WERI-Rb-1 (cell line): ENCODE measurements around the gene SEMA3C.

Experiments used
- DNase-seq: peaks from one replicate; pipeline ENCODE4 v3.0.0-alpha.2; 2020
- H3K27ac ChIP-seq: fragments of 250-450 bp; sonication (Bioruptor Pico); 2 replicates; pipeline ENCODE4 v1.5.1; 2020; ENCODE audit warnings: mild to moderate bottlenecking, moderate library complexity
- H3K27me3 ChIP-seq: fragments of 250-450 bp; sonication (Bioruptor Pico); 2 replicates; pipeline ENCODE4 v1.5.1; 2021; ENCODE audit warnings: mild to moderate bottlenecking, low read depth, moderate library complexity; ENCODE audit not compliant: insufficient read depth, severe bottlenecking
- H3K36me3 ChIP-seq: fragments of 250-450 bp; sonication (Bioruptor Pico); 2 replicates; pipeline ENCODE4 v1.5.1; 2020; ENCODE audit warnings: mild to moderate bottlenecking, moderate library complexity
- H3K4me3 ChIP-seq: 2 replicates; pipeline ENCODE4 v1.5.1; 2011; ENCODE audit warnings: low read depth, mild to moderate bottlenecking, control low read depth, low read length
- H3K9me3 ChIP-seq: fragments of 250-450 bp; sonication (Bioruptor Pico); 2 replicates; pipeline ENCODE4 v1.5.1; 2021; ENCODE audit warnings: mild to moderate bottlenecking, moderate library complexity; ENCODE audit not compliant: severe bottlenecking
- TF ChIP-seq, protein P1 (sequence below): IDR thresholded peaks from 2 replicates; pipeline ENCODE4 v1.5.1; 2011; ENCODE audit warnings: low read depth, mild to moderate bottlenecking, control low read depth, inconsistent platforms, low read length

Gene SEMA3C

DNA sequence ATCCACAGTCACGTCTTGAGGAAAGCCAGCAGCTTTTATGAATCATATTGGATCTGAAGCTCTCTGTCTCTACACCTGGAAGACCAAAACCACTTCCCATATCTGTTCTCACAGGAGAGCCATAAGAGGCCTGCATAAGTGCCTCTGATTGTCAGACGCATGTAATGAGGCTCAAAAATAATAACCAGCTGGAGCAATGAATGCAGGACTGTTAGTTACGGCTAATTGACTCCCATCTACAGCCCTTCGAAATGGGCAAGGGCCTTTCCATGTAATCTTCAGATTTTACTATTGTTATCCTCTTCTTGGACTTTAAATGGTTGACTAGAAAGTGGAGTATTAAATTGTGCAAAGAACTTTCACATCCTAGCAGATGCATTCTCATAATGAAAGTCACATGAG lies 4.4 kb upstream of the SEMA3C start:
- Histone ChIP-seq H3K4me3 (no peak overlapping the region), H3K36me3 (no peaks in the 10 kb centered on the region), H3K27ac (no peak overlapping the region), H3K9me3 (no peaks in the 10 kb centered on the region), H3K27me3 (no peaks in the 10 kb centered on the region)
- no peak for DNase-seq
- TF ChIP-seq, protein P1, sequence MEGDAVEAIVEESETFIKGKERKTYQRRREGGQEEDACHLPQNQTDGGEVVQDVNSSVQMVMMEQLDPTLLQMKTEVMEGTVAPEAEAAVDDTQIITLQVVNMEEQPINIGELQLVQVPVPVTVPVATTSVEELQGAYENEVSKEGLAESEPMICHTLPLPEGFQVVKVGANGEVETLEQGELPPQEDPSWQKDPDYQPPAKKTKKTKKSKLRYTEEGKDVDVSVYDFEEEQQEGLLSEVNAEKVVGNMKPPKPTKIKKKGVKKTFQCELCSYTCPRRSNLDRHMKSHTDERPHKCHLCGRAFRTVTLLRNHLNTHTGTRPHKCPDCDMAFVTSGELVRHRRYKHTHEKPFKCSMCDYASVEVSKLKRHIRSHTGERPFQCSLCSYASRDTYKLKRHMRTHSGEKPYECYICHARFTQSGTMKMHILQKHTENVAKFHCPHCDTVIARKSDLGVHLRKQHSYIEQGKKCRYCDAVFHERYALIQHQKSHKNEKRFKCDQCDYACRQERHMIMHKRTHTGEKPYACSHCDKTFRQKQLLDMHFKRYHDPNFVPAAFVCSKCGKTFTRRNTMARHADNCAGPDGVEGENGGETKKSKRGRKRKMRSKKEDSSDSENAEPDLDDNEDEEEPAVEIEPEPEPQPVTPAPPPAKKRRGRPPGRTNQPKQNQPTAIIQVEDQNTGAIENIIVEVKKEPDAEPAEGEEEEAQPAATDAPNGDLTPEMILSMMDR: no peak

DNA sequence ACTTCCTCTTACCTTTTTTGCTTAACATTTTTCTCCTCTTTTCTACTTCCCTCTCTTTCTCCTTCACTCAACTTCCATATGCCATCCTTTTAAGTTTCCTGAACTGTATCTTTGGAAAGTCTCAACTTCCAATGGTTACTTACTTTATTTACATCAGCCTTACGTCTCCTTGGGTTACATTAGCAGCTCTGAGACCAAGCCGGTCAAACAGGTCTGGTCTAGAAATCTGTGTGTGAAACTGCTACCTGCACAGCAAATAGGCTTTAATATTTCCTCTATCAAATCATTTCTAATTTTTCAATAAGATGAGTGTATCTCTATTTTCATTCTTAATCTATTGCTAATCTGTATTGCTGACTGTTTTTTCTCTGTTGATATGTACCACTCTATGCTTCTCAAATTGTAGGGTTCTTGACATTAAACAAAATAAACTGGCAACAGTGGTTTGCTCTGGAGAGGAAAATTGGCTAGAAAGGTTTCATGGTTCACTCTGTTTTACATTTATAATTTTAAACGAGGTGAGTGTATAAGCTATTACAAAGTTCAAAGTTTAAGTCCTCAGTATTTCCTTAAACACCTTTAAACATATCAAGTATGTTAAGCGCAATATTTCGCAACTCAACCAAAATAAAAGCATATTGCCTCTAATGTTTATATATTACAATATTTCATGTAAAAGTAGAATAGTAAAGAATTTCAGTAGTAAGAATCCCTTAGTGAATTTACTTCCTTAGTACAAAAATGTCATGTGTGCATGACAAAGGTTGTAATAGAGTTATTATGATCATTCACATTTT lies 3.6 kb upstream of the SEMA3C start:
- Histone ChIP-seq H3K36me3 (no peaks in the 10 kb centered on the region), H3K9me3 (no peaks in the 10 kb centered on the region), H3K4me3 (no peak overlapping the region), H3K27ac (no peak overlapping the region), H3K27me3 (no peaks in the 10 kb centered on the region)
- DNase-seq: no peak
- TF ChIP-seq, protein P1: no peak

- no peak overlapping the region for H3K4me3 ChIP-seq
- DNase-seq: no peak
- H3K36me3 ChIP-seq: no peaks in the 10 kb centered on the region
- no peak overlapping the region for H3K27ac ChIP-seq
- no peaks in the 10 kb centered on the region for H3K9me3 ChIP-seq
- H3K27me3 ChIP-seq: no peaks in the 10 kb centered on the region
- TF ChIP-seq, protein P1: no peak
Measured at GRCh38 chr7:80921130-80921529, 2.3 kb upstream of the SEMA3C start.

- TF ChIP-seq, protein P1: no peak
- no peak for DNase-seq
- peak overlapping the region; percentile 92 for H3K4me3 ChIP-seq
- H3K27me3 ChIP-seq: no peaks in the 10 kb centered on the region
- H3K9me3 ChIP-seq: no peaks in the 10 kb centered on the region
- no peaks in the 10 kb centered on the region for H3K36me3 ChIP-seq
- no peak overlapping the region for H3K27ac ChIP-seq
Measured at GRCh38 chr7:80918399-80918798, 452 bp downstream of the SEMA3C start.

- H3K27ac ChIP-seq: no peak overlapping the region
- H3K36me3 ChIP-seq: no peaks in the 10 kb centered on the region
- H3K4me3 ChIP-seq: no peak overlapping the region
- H3K9me3 ChIP-seq: no peaks in the 10 kb centered on the region
- no peak for DNase-seq
- TF ChIP-seq, protein P1: peak; percentile 42
- H3K27me3 ChIP-seq: no peaks in the 10 kb centered on the region
Measured at GRCh38 chr7:80916770-80917741, 1.8 kb downstream of the SEMA3C start.
